NOMO-1 treated with dmso at 0.1 percent for 144 hours (cell line): ENCODE measurements around the gene DOLK.

Experiments
- DNase-seq: peaks from one replicate; lab custom pipeline; 2025; ENCODE audit not compliant: unreplicated experiment; lab: John Stamatoyannopoulos, UW

DOLK gene

GRCh38 chr9:128936171-128936865 lies 11.1 kb downstream of the DOLK start:
- no peak for DNase-seq

- no peak for DNase-seq
Measured at GRCh38 chr9:128933731-128934130, 13.7 kb downstream of the DOLK start.

DNA sequence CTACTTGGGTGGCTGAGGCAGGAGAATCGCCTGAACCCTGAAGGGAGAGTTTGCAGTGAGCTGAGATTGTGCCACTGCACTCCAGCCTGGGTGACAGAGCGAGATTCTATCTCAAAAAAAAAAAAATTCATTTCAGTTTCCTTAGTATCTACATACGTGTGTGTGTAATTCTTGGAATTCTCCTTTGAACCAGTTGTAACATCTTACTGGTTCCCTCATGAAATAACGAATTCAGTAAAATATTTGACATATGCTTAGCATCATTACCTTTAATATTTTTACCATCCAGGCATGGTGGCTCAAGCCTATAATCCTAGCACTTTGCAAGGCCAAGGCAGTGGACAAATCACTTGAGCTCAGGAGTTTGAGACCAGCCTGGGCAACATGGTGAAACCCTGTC lies 17.8 kb downstream of the DOLK start:
- no peak for DNase-seq

GRCh38 chr9:128928624-128929023 lies 18.8 kb downstream of the DOLK start:
- DNase-seq = no peak

DNA sequence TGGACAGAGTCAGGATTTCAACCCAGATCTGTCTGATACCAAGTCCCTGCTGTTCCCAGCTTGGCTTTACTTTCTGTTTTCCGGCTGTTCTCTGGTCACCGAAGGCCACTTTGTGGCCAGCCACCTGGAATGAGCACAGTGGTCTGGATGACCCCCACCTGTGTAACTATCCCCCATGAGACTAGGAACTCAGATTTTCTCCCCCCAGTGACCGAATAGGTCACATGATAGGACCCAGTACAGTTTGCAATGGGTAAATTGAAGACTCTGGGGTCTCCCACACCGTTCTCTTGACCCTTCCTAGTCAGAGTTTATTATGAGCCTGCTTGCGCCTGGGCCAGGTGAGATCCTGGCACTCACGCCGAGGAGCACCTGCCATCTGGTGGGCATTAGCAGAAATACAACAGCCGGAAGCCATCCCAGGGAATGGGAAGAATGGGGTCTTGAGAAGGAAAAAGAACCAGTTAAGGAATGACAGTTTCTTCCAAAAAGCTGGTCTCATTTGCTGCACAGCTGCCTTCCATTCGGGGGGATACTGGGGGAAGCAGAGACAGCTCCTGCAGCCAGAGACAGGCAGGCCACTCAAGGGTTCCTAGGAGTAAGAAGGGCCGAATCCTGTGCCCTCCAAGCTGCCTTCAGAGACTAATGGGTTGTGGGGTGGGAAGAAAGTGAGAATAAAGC lies 19.5 kb downstream of the DOLK start:
- DNase-seq = no peak

GRCh38 chr9:128923493-128923883 lies 23.9 kb downstream of the DOLK start:
- DNase-seq = no peak

DNA sequence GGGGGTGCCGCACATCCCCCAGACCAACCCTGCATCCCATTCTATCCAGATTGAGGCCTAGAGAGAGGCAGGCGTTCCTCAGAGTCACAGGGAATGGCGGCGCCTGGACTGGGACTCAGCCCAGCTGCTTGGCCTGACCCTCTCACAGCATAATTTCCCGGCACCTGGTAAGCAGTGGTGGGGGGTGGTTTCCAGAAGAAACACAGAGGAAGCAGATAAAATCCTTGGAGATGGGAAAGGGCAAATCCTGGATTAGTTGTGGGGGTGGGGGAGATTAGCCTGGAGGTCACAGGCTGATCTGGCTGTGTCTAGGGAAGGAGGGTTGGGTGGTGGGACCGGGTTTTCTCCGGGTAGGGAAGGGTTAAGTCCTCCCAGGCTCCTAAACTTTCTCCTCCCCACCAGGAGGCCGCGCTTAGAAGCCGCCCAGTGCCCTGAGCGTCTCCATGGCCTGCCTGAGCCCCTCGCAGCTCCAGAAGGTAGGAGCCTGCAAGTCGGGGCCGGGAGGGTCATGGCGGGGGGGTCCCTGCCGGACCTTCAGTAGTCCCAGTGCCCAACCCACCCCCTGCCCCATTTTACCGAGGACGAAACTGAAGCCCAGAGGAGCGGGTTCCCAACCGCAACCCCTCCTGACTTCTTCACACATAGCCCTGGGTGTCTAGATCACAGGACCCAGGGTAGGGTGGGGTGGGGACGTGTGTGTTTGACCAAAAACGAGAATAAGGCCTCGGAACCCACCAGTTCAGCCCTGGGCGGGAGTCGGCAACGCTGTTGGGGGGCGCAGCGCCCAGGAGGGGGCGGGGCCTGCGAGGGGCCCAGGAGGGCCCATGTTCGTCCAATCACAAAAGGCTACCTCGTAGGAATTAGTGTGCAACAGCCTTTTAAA lies 25.3 kb downstream of the DOLK start:
- DNase-seq = no peak

DNA sequence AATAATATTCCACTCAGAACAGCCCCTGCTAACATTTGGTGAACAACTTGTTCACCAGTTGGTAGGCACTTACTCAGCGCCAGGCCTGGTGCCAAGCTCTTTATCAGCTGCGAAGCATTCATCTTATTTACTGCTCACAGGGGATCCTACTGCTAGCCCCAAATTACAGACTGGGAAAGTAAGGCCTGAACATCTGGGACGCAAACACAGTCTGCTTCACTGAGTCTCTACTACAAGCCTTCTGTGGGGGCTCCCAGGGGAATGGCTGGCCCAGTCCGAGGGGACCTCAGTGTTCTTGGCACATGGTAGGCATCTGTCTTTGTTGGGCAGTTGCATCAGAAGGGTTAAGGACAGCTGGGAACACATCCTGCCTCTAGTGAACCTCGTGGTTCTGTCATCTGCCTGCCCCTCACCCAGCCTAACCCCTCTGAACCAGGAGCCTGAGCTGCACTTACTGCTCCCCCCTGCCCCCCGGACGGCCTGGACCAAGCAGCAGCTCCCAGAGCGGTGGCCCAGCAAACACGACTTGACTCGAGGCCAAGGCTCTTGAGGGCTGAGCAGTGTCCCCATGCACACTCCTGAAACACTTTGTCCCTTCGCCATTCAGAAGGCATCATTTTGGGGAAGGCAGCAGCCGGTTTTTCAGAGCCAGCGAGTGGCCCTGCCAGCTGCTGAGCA lies 26.9 kb downstream of the DOLK start, which contains the start of gene PHYHD1:
PHYHD1 (plus strand) TSS at position 602 of the 678 bp plus-strand sequence. CDS start 1,342 bp downstream, outside the sequence.
- no peak for DNase-seq

GRCh38 chr9:128919402-128920089 lies 27.9 kb downstream of the DOLK start:
- DNase-seq = no peak

DNA sequence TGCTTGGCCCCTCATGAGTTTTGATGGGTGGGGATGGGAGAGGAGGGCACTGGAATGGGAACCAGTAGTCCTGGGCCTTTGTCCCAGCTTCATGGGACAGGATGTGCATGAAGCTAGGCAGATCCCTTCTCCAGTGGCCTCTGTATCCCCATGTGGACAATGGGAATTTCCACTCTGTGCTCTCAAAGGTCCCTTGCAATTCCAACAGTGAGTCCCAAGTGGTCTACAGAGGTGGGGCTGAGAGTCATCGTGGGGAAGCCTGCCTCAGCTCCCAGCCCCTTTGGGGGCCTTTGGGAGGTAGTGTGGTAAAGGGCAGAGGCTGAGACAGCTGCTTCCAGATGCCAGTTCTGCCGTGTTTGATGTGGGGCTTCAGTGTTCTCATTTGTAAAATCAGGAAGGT lies 28.5 kb downstream of the DOLK start:
- no peak for DNase-seq

DNA sequence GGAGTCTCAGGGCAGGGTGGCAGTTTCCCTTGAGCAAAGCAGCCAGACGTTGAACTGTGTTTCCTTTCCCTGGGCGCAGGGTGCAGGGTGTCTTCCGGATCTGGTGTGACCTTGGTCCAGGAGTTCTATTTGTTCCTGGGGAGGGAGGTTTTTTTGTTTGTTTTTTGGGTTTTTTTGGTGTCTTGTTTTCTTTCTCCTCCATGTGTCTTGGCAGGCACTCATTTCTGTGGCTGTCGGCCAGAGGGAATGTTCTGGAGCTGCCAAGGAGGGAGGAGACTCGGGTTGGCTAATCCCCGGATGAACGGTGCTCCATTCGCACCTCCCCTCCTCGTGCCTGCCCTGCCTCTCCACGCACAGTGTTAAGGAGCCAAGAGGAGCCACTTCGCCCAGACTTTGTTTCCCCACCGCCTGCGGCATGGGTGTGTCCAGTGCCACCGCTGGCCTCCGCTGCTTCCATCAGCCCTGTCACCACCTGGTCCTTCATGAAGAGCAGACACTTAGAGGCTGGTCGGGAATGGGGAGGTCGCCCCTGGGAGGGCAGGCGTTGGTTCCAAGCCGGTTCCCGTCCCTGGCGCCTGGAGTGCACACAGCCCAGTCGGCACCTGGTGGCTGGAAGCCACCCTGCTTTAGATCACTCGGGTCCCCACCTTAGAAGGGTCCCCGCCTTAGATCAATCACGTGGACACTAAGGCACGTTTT lies 30.1 kb downstream of the DOLK start:
- DNase-seq = no peak

DNA sequence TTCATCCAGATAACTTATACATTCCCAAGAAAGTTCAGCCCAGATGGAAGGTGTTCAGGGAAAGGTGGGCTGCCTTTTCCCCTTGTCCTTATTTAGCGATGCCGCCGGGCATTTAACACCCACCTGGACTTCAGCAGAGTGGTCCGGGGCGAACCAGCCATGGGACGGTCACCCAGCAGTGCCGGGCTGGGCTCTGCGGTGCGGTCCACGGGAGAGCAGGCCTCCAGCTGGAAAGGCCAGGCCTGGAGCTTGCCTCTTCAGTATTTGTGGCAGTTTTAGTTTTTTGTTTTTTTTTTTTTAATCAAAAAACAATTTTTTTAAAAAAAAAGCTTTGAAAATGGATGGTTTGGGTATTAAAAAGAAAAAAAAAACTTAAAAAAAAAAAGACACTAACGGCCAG lies 30.7 kb downstream of the DOLK start:
- no peak for DNase-seq

GRCh38 chr9:128916204-128916603 lies 31.2 kb downstream of the DOLK start:
- no peak for DNase-seq

DNA sequence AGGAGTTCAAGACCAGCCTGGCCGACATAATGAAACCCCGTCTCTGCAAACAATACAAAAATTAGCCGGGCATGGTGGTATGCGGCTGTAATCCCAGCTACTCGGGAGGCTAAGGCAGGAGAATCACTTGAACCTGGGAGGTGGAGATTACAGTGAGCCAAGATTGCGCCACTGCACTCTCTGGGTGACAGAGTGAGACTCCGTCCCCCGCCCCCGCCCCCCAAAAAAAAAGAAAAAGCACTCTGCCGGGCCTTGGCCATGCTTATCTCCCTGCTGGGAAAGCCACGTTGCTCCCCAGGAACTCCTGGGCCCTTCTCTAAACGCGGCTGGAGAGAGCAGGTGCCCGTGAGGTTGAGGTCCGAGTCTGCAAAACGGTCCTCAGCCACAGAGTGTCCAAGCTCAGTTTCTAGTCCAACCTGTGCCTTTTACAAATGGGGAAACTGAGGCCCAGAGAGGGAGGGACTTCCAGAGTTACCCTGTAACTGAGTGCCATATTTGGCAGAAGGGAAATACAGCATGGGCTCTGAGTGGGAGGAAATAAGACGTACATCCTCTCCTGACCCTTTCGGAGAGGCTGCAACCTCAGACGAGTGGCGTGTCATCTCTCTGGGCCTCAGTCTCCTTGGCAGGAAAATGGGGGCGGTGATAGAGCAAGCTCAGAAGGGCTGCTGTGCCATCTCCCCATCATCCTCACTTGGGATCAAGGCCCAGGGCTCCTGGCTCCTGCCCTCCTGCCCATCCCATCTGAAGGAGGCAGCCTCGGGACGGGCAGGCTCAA lies 33.2 kb downstream of the DOLK start:
- DNase-seq = no peak

DNA sequence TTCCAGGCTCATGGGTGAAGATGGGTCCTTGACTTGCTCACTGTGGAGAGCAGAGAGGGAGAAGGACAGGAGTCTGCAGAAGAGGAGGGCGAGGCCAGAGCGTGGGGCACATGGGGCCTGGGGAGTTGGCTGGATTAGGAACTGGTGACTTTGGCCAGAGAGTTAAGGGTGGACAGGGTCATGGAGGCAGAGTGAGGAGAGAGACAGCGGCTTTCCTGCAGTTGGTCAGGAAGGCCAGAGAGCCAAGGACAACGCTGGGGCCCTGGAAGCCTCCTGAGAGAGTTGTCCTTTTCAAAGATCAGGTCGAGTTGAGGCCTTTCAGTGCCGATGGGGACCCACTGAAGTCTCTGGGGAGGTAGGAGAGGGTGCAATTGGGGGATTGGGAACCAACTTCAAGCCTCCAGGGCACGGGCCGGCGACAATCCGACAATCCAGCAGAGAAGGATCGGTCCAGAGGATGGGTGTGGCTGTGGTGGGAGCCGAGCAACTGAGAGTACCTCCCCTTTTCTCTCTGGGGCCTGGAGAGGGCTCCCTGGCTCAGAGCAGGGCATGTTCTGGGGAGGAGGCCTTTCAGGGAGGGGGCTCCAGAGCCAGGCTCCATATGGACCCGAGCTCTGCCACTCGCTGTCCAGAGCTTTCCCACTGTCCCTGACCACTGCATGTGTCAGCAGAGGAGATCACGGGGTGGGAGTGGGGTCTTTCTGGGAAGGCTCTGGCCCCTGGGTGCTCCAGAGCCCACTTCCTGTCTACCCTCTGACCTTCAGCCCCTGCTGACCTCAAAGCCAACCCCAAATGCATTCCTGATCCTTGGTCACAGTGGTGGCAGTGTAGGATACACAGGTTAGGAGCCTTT lies 34.1 kb downstream of the DOLK start:
- DNase-seq = no peak

- DNase-seq = no peak
Measured at GRCh38 chr9:128912270-128912853, 35.0 kb downstream of the DOLK start.

GRCh38 chr9:128911529-128912035 lies 35.8 kb downstream of the DOLK start:
- no peak for DNase-seq

- no peak for DNase-seq
Measured at GRCh38 chr9:128910906-128911305, 36.5 kb downstream of the DOLK start.
